Thyroid gland (tissue), 4 donors: ENCODE results near the gene PTPN14.

Experiments used
- POLR2A ChIP-seq, 2 donors: fragments of 450-650 bp; IDR thresholded peaks; one replicate each; pipeline ENCODE4 v1.6.1; 2017; ENCODE audit warnings: antibody characterized with exemption in 2 of 2, mild to moderate bottlenecking in 2 of 2, moderate library complexity in 1 of 2
- TF ChIP-seq, protein P1 (sequence below), 6 experiments: fragments of 200-600 bp in 3 of 6; fragments of 450-650 bp in 3 of 6; sonication (generic) in 3 of 6; IDR thresholded peaks; one replicate each; pipeline ENCODE4 v1.5.1; 2016 to 2019; ENCODE audit warnings: antibody characterized with exemption in 6 of 6, mild to moderate bottlenecking in 2 of 6, inconsistent platforms in 1 of 6, moderate library complexity in 1 of 6

GRCh38 chr1:214518361-214518760 lies 33.0 kb downstream of the PTPN14 start:
- TF ChIP-seq, protein P1, sequence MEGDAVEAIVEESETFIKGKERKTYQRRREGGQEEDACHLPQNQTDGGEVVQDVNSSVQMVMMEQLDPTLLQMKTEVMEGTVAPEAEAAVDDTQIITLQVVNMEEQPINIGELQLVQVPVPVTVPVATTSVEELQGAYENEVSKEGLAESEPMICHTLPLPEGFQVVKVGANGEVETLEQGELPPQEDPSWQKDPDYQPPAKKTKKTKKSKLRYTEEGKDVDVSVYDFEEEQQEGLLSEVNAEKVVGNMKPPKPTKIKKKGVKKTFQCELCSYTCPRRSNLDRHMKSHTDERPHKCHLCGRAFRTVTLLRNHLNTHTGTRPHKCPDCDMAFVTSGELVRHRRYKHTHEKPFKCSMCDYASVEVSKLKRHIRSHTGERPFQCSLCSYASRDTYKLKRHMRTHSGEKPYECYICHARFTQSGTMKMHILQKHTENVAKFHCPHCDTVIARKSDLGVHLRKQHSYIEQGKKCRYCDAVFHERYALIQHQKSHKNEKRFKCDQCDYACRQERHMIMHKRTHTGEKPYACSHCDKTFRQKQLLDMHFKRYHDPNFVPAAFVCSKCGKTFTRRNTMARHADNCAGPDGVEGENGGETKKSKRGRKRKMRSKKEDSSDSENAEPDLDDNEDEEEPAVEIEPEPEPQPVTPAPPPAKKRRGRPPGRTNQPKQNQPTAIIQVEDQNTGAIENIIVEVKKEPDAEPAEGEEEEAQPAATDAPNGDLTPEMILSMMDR (IDR thresholded peaks at IDR 0.05) = no peak
- TF ChIP-seq POLR2A (IDR thresholded peaks at IDR 0.05) = no peak
